H9 (cell line): Measurements from ENCODE around the gene HNRNPH1. TPM values are rescaled to one million over a fixed set of nuclear protein-coding genes. Genes with fewer than 3 reads are reported as not detected.

Experiments used
- DNase-seq: peaks from one replicate; pipeline ENCODE4 v3.0.0-alpha.2; 2017
- H2AFZ ChIP-seq: one replicate; pipeline ENCODE4 v1.6.1; 2013; ENCODE audit warnings: mild to moderate bottlenecking, low read length, control low read depth, moderate library complexity
- H2AK5ac ChIP-seq: 2 replicates; pipeline ENCODE4 v1.6.1; 2013; ENCODE audit warnings: low read length, control low read depth, mixed read lengths; ENCODE audit not compliant: insufficient read length
- H2BK120ac ChIP-seq: one replicate; pipeline ENCODE4 v1.6.1; 2013; ENCODE audit warnings: low read depth, mild to moderate bottlenecking, low read length, control low read depth, inconsistent platforms; ENCODE audit not compliant: poor library complexity, severe bottlenecking
- H2BK12ac ChIP-seq: 2 replicates; pipeline ENCODE4 v1.6.1; 2013; ENCODE audit warnings: low read length, control low read depth, mixed read lengths, low read depth; ENCODE audit not compliant: insufficient read length
- H2BK15ac ChIP-seq: 2 replicates; pipeline ENCODE4 v1.6.1; 2013; ENCODE audit warnings: low read depth, low read length, control low read depth
- H2BK20ac ChIP-seq: one replicate; pipeline ENCODE4 v1.6.1; 2013; ENCODE audit warnings: low read depth, mild to moderate bottlenecking, low read length, control low read depth, inconsistent platforms; ENCODE audit not compliant: poor library complexity, severe bottlenecking
- H2BK5ac ChIP-seq: 2 replicates; pipeline ENCODE4 v1.6.1; 2013; ENCODE audit warnings: low read length, control low read depth, mixed read lengths; ENCODE audit not compliant: insufficient read length
- H3K14ac ChIP-seq: 2 replicates; pipeline ENCODE4 v1.6.1; 2013; ENCODE audit warnings: low read length, control low read depth; ENCODE audit not compliant: insufficient read depth
- H3K18ac ChIP-seq: 2 replicates; pipeline ENCODE4 v1.6.1; 2013; ENCODE audit warnings: low read depth, mild to moderate bottlenecking, mixed read lengths, low read length, control low read depth; ENCODE audit not compliant: insufficient read length
- H3K23ac ChIP-seq: 2 replicates; pipeline ENCODE4 v1.6.1; 2013; ENCODE audit warnings: low read length, control low read depth, mixed read lengths, low read depth; ENCODE audit not compliant: insufficient read length
- H3K23me2 ChIP-seq: 2 replicates; pipeline ENCODE4 v1.6.1; 2013; ENCODE audit warnings: low read depth, mild to moderate bottlenecking, mixed read lengths, low read length, control low read depth; ENCODE audit not compliant: insufficient read length, poor library complexity, severe bottlenecking
- H3K27ac ChIP-seq: 2 replicates; pipeline ENCODE4 v1.5.1; 2013; ENCODE audit warnings: low read length, control low read depth, mixed read lengths, low read depth; ENCODE audit not compliant: insufficient read length
- H3K27me3 ChIP-seq: 2 replicates; pipeline ENCODE4 v1.6.1; 2013; ENCODE audit warnings: low read length, control low read depth, inconsistent platforms; ENCODE audit not compliant: insufficient read depth
- H3K4ac ChIP-seq: 2 replicates; pipeline ENCODE4 v1.6.1; 2013; ENCODE audit warnings: low read depth, mild to moderate bottlenecking, control low read depth, inconsistent platforms, low read length, moderate library complexity
- H3K4me1 ChIP-seq: 2 replicates; pipeline ENCODE4 v1.6.1; 2013; ENCODE audit warnings: low read length, control low read depth, inconsistent platforms; ENCODE audit not compliant: insufficient read depth
- H3K4me2 ChIP-seq: 2 replicates; pipeline ENCODE4 v1.6.1; 2013; ENCODE audit warnings: low read length, control low read depth, mixed read lengths; ENCODE audit not compliant: insufficient read length, insufficient read depth
- H3K56ac ChIP-seq: 2 replicates; pipeline ENCODE4 v1.6.1; 2013; ENCODE audit warnings: low read depth, mild to moderate bottlenecking, mixed read lengths, low read length, control low read depth; ENCODE audit not compliant: insufficient read length
- H3K79me1 ChIP-seq: 2 replicates; pipeline ENCODE4 v1.6.1; 2013; ENCODE audit warnings: low read depth, mild to moderate bottlenecking, moderate library complexity, low read length, control low read depth, inconsistent platforms; ENCODE audit not compliant: insufficient read depth, poor library complexity, severe bottlenecking
- H3K79me2 ChIP-seq: 2 replicates; pipeline ENCODE4 v1.6.1; 2013; ENCODE audit warnings: low read length, control low read depth, inconsistent platforms; ENCODE audit not compliant: insufficient read depth
- H3K9ac ChIP-seq: 2 replicates; pipeline ENCODE4 v1.6.1; 2013; ENCODE audit warnings: low read length, control low read depth, mixed read lengths; ENCODE audit not compliant: insufficient read length; ENCODE audit errors: extremely low read depth
- H3K9me3 ChIP-seq: one replicate; pipeline ENCODE4 v1.6.1; 2013; ENCODE audit warnings: low read depth, low read length, inconsistent platforms; ENCODE audit not compliant: control insufficient read depth
- H3T11ph ChIP-seq: one replicate; pipeline ENCODE4 v1.6.1; 2013; ENCODE audit warnings: mild to moderate bottlenecking, low read length, control low read depth, inconsistent platforms
- H4K20me1 ChIP-seq: one replicate; pipeline ENCODE4 v1.6.1; 2013; ENCODE audit not compliant: control insufficient read depth, insufficient read length, insufficient read depth
- H4K5ac ChIP-seq: 2 replicates; pipeline ENCODE4 v1.6.1; 2013; ENCODE audit warnings: low read depth, mild to moderate bottlenecking, mixed read lengths, low read length, control low read depth; ENCODE audit not compliant: insufficient read length
- H4K8ac ChIP-seq: replicated peaks from 2 replicates; pipeline ENCODE4 v1.6.1; 2013; ENCODE audit warnings: low read length, control low read depth, mixed read lengths, low read depth; ENCODE audit not compliant: insufficient read length
- H4K91ac ChIP-seq: 2 replicates; pipeline ENCODE4 v1.6.1; 2013; ENCODE audit warnings: low read depth, mild to moderate bottlenecking, moderate library complexity, mixed read lengths, low read length, control low read depth; ENCODE audit not compliant: insufficient read length
- H3K27ac Mint-ChIP-seq, 3 experiments: 2 replicates in 2 of 3; 3 replicates in 1 of 3; pipeline ENCODE4 v1.8.0; 2020 to 2021; ENCODE audit warnings: mixed read lengths in 3 of 3, mild to moderate bottlenecking in 1 of 3, moderate library complexity in 1 of 3
- H3K27me3 Mint-ChIP-seq: 2 replicates; pipeline ENCODE4 v1.8.0; 2021; ENCODE audit warnings: low read depth, mild to moderate bottlenecking, moderate library complexity, mixed read lengths
- H3K36me3 Mint-ChIP-seq, 3 experiments: 2 replicates in 2 of 3; 3 replicates in 1 of 3; pipeline ENCODE4 v1.8.0; 2020 to 2021; ENCODE audit warnings: low read depth in 3 of 3, mixed read lengths in 3 of 3; ENCODE audit not compliant: insufficient read depth in 1 of 3
- H3K4me1 Mint-ChIP-seq, 2 experiments: 2 replicates each; pipeline ENCODE4 v1.8.0; 2020; ENCODE audit warnings: mixed read lengths in 2 of 2
- H3K4me3 Mint-ChIP-seq, 2 experiments: 2 replicates in 1 of 2; 3 replicates in 1 of 2; pipeline ENCODE4 v1.8.0; 2020 to 2021; ENCODE audit warnings: mild to moderate bottlenecking in 2 of 2, mixed read lengths in 2 of 2, moderate library complexity in 1 of 2
- H3K9me3 Mint-ChIP-seq, 2 experiments: 2 replicates in 1 of 2; 3 replicates in 1 of 2; pipeline ENCODE4 v1.8.0; 2020; ENCODE audit warnings: mild to moderate bottlenecking in 2 of 2, mixed read lengths in 2 of 2, moderate library complexity in 1 of 2
- CTCF ChIP-seq: fragments of 200-600 bp; sonication (generic); conservative IDR thresholded peaks from 3 replicates; pipeline ENCODE4 v1.8.0; 2021; ENCODE audit warnings: antibody characterized with exemption, mild to moderate bottlenecking
- WGBS: extraction: QIAGEN DNeasy Blood & Tissue Kit; methylation state at CpG from one replicate; pipeline ENCODE4 v1.1.7; 2013; ENCODE audit warnings: missing lambda C conversion rate, low lambda C conversion rate, mixed read lengths; ENCODE audit not compliant: insufficient read length; ENCODE audit errors: extremely low coverage; 5-methylcytosine and 5-hydroxymethylcytosine counted together
- total RNA-seq: library from RNA; stranded (reverse); gene quantifications from 2 replicates; pipeline ENCODE4 v1.2.1, GENCODE V29; 2021

The HNRNPH1 gene
- total RNA-seq, 1 experiment from 2014 or later = 1,066 TPM

GRCh38 chr5:179599973-179600372 is 23.5 kb downstream of the HNRNPH1 start:
- H3K79me1 ChIP-seq = no peaks in the 10 kb centered on the region
- no peak overlapping the region for H3K4ac ChIP-seq
- H3K56ac ChIP-seq = no peak overlapping the region
- no peaks in the 10 kb centered on the region for H3K27me3 ChIP-seq
- no peaks in the 10 kb centered on the region for H3K23me2 ChIP-seq
- H2BK20ac ChIP-seq = no peak overlapping the region
- H3K18ac ChIP-seq = no peak overlapping the region
- no peak overlapping the region for H2BK120ac ChIP-seq
- H3K4me2 ChIP-seq = no peak overlapping the region
- no peaks in the 10 kb centered on the region for H3K9me3 ChIP-seq
- H3K79me2 ChIP-seq = no peaks in the 10 kb centered on the region
- Mint-ChIP-seq H3K9me3 (no peaks in the 10 kb centered on the region), H3K4me3 (no peak overlapping the region), H3K4me1 (no peaks in the 10 kb centered on the region), H3K27ac (peak overlapping the region in 1 of 3 experiments; percentile 76; a peak in 1 of 7 replicates), H3K36me3 (peaks cover 39 to 89% (median 79%) of the 10 kb centered on the region in 3 experiments), H3K27me3 (no peaks in the 10 kb centered on the region)
- DNase-seq = no peak
- H2AK5ac ChIP-seq = no peak overlapping the region
- no peak for TF ChIP-seq CTCF
- no CpG with 5 or more reads among the region's 9 CpGs for WGBS
- H3K27ac ChIP-seq = no peak overlapping the region
- no peak overlapping the region for H2BK12ac ChIP-seq
- H2AFZ ChIP-seq = no peak overlapping the region
- H4K5ac ChIP-seq = no peak overlapping the region
- no peak overlapping the region for H3K9ac ChIP-seq
- no peak overlapping the region for H2BK15ac ChIP-seq
- no peak overlapping the region for H3T11ph ChIP-seq
- H2BK5ac ChIP-seq = no peak overlapping the region
- no peaks in the 10 kb centered on the region for H4K20me1 ChIP-seq
- H4K91ac ChIP-seq = no peak overlapping the region
- no peak overlapping the region for H4K8ac ChIP-seq
- H3K23ac ChIP-seq = no peak overlapping the region
- no peak overlapping the region for H3K14ac ChIP-seq
- H3K4me1 ChIP-seq = no peaks in the 10 kb centered on the region
